Hepatic stellate cell (primary cell): ENCODE results near the gene MPZL1.

Experiments
- DNase-seq: peaks from one replicate; pipeline ENCODE4 v3.0.0; 2011; ENCODE audit warnings: low spot score

Gene MPZL1

GRCh38 chr1:167751676-167752075, 29.9 kb downstream of the MPZL1 start:
- DNase-seq: no peak

GRCh38 chr1:167752219-167752985, 30.6 kb downstream of the MPZL1 start:
- DNase-seq: no peak

- DNase-seq: no peak
Measured at GRCh38 chr1:167755654-167756053, 33.9 kb downstream of the MPZL1 start.

- DNase-seq: peak; percentile 41
Measured at GRCh38 chr1:167756730-167757405, 35.1 kb downstream of the MPZL1 start.

GRCh38 chr1:167757433-167758309, 35.9 kb downstream of the MPZL1 start:
- no peak for DNase-seq

- no peak for DNase-seq
Measured at GRCh38 chr1:167761400-167761799, 39.6 kb downstream of the MPZL1 start.

- DNase-seq: no peak
Measured at GRCh38 chr1:167762061-167762746, 40.4 kb downstream of the MPZL1 start.

GRCh38 chr1:167763525-167764220, 41.9 kb downstream of the MPZL1 start:
- no peak for DNase-seq

GRCh38 chr1:167764458-167765330, 42.9 kb downstream of the MPZL1 start:
- no peak for DNase-seq

GRCh38 chr1:167765496-167765895, 43.7 kb downstream of the MPZL1 start:
- no peak for DNase-seq

- DNase-seq: no peak
Measured at GRCh38 chr1:167766538-167766937, 44.8 kb downstream of the MPZL1 start.

- no peak for DNase-seq
Measured at GRCh38 chr1:167767761-167768160, 46.0 kb downstream of the MPZL1 start.

GRCh38 chr1:167770127-167770526, 48.3 kb downstream of the MPZL1 start:
- no peak for DNase-seq

GRCh38 chr1:167772436-167772835, 50.7 kb downstream of the MPZL1 start:
- no peak for DNase-seq

- DNase-seq: no peak
Measured at GRCh38 chr1:167773516-167773915, 51.7 kb downstream of the MPZL1 start.

GRCh38 chr1:167774710-167775109, 52.9 kb downstream of the MPZL1 start:
- DNase-seq: peak; percentile 26

- no peak for DNase-seq
Measured at GRCh38 chr1:167775178-167775577, 53.4 kb downstream of the MPZL1 start.

- no peak for DNase-seq
Measured at GRCh38 chr1:167776151-167776550, 54.4 kb downstream of the MPZL1 start.

- DNase-seq: no peak
Measured at GRCh38 chr1:167776616-167777268, 55.0 kb downstream of the MPZL1 start.

GRCh38 chr1:167777269-167777650, 55.5 kb downstream of the MPZL1 start:
- no peak for DNase-seq
